Subcutaneous abdominal adipose tissue (tissue), 5 donors: ENCODE measurements around the gene DUSP6.
A peak's percentile ranks its signal among the peaks of the same experiment; 100 is the strongest.

Experiments used
- H3K27ac ChIP-seq: one replicate; pipeline ENCODE4 v1.7.0; 2013; ENCODE audit warnings: low read depth, mild to moderate bottlenecking, inconsistent platforms, low read length, moderate library complexity
- H3K27me3 ChIP-seq, 5 donors: one replicate each; pipeline ENCODE4 v1.7.0; 2013; ENCODE audit warnings: low read length in 5 of 5, inconsistent platforms in 1 of 5; ENCODE audit not compliant: control insufficient read depth in 5 of 5, insufficient read depth in 4 of 5
- H3K36me3 ChIP-seq, 5 donors: one replicate each; pipeline ENCODE4 v1.7.0; 2013; ENCODE audit warnings: low read length in 5 of 5; ENCODE audit not compliant: control insufficient read depth in 5 of 5, insufficient read depth in 5 of 5
- H3K4me1 ChIP-seq, 5 donors: one replicate each; pipeline ENCODE4 v1.7.0; 2013; ENCODE audit warnings: low read length in 5 of 5, mild to moderate bottlenecking in 3 of 5, moderate library complexity in 1 of 5; ENCODE audit not compliant: control insufficient read depth in 5 of 5, insufficient read depth in 5 of 5
- H3K4me3 ChIP-seq, 5 donors: one replicate each; pipeline ENCODE4 v1.7.0; 2013; ENCODE audit warnings: low read length in 5 of 5, low read depth in 1 of 5
- H3K9ac ChIP-seq, 5 donors: one replicate each; pipeline ENCODE4 v1.7.0; 2013; ENCODE audit warnings: low read length in 5 of 5, mild to moderate bottlenecking in 4 of 5, moderate library complexity in 3 of 5
- H3K9me3 ChIP-seq, 5 donors: one replicate each; pipeline ENCODE4 v1.7.0; 2013; ENCODE audit warnings: low read length in 5 of 5; ENCODE audit not compliant: control insufficient read depth in 5 of 5
- donor health status: healthy.
- donor health status: healthy.
- donor health status: healthy.
- donor health status: healthy.
- donor health status: healthy.

The DUSP6 gene

GRCh38 chr12:89353823-89354611 is 1.7 kb upstream of the DUSP6 start:
- H3K4me1 ChIP-seq, result peaks cover 6 to 58% (median 51%) of the 10 kb centered on the region in 5 donors
- no peaks in the 10 kb centered on the region for H3K9me3 ChIP-seq
- peak overlapping the region; percentile 98 for H3K27ac ChIP-seq

GRCh38 chr12:89353188-89353822 is 1.0 kb upstream of the DUSP6 start:
- H3K36me3 ChIP-seq, result peaks cover 7 to 21% (median 10%) of the 10 kb centered on the region in 5 donors
- H3K27ac ChIP-seq, result peak overlapping the region; percentile 98
- peak overlapping the region in 4 of 5 donors; percentile 72 to 87 (median 75) for H3K9ac ChIP-seq
- no peaks in the 10 kb centered on the region for H3K9me3 ChIP-seq
- H3K27me3 ChIP-seq, result no peaks in the 10 kb centered on the region
- peaks cover 9 to 65% (median 58%) of the 10 kb centered on the region in 5 donors for H3K4me1 ChIP-seq
- H3K4me3 ChIP-seq, result peak overlapping the region; percentile 85 to 100 (median 97)

More at GRCh38 chr12:89353823-89354611, 1.7 kb upstream of the DUSP6 start:
- peak overlapping the region; percentile 85 to 100 (median 97) for H3K4me3 ChIP-seq
- H3K9ac ChIP-seq, result peak overlapping the region; percentile 17 to 87 (median 73)
- no peaks in the 10 kb centered on the region for H3K27me3 ChIP-seq
- H3K36me3 ChIP-seq, result peaks cover 3 to 17% (median 11%) of the 10 kb centered on the region in 5 donors

GRCh38 chr12:89352242-89352491 is 134 bp downstream of the DUSP6 start:
- Histone ChIP-seq H3K27me3 (no peaks in the 10 kb centered on the region), H3K9me3 (no peaks in the 10 kb centered on the region), H3K4me1 (peaks cover 9 to 73% (median 61%) of the 10 kb centered on the region in 5 donors), H3K9ac (peak overlapping the region; percentile 77 to 94 (median 87)), H3K36me3 (peaks cover 12 to 31% (median 16%) of the 10 kb centered on the region in 5 donors), H3K27ac (peak overlapping the region; percentile 98), H3K4me3 (peak overlapping the region; percentile 85 to 100 (median 97))

- Histone ChIP-seq H3K27me3 (no peaks in the 10 kb centered on the region), H3K9ac (peak overlapping the region; percentile 77 to 94 (median 87)), H3K9me3 (no peaks in the 10 kb centered on the region), H3K36me3 (peaks cover 12 to 31% (median 16%) of the 10 kb centered on the region in 5 donors), H3K4me3 (peak overlapping the region; percentile 85 to 100 (median 97)), H3K27ac (peak overlapping the region; percentile 98), H3K4me1 (peaks cover 9 to 76% (median 61%) of the 10 kb centered on the region in 5 donors)
These were observed 636 bp downstream of the DUSP6 start for GRCh38 chr12:89351489-89352241.

GRCh38 chr12:89350630-89351488 is 1.4 kb downstream of the DUSP6 start:
- Histone ChIP-seq H3K9me3 (no peaks in the 10 kb centered on the region), H3K27ac (peak overlapping the region; percentile 98), H3K27me3 (no peaks in the 10 kb centered on the region), H3K4me3 (peak overlapping the region; percentile 92 to 100 (median 97)), H3K36me3 (peaks cover 12 to 31% (median 16%) of the 10 kb centered on the region in 5 donors), H3K9ac (peak overlapping the region; percentile 77 to 94 (median 91)), H3K4me1 (peaks cover 9 to 84% (median 61%) of the 10 kb centered on the region in 5 donors)

- Histone ChIP-seq H3K27me3 (no peaks in the 10 kb centered on the region), H3K27ac (peak overlapping the region; percentile 98)
These were observed 2.1 kb downstream of the DUSP6 start for GRCh38 chr12:89350260-89350629.

GRCh38 chr12:89349814-89350213 is 2.5 kb downstream of the DUSP6 start:
- Histone ChIP-seq H3K4me3 (peak overlapping the region; percentile 92 to 100 (median 97)), H3K36me3 (peaks cover 12 to 31% (median 16%) of the 10 kb centered on the region in 5 donors), H3K27ac (peak overlapping the region; percentile 98), H3K27me3 (no peaks in the 10 kb centered on the region), H3K9ac (peak overlapping the region; percentile 77 to 94 (median 91)), H3K4me1 (peaks cover 7 to 88% (median 67%) of the 10 kb centered on the region in 5 donors), H3K9me3 (no peaks in the 10 kb centered on the region)

More at GRCh38 chr12:89350260-89350629, 2.1 kb downstream of the DUSP6 start:
- Histone ChIP-seq H3K4me3 (peak overlapping the region; percentile 92 to 100 (median 97)), H3K9me3 (no peaks in the 10 kb centered on the region), H3K4me1 (peaks cover 7 to 88% (median 67%) of the 10 kb centered on the region in 5 donors), H3K9ac (peak overlapping the region; percentile 77 to 94 (median 91)), H3K36me3 (peaks cover 12 to 31% (median 16%) of the 10 kb centered on the region in 5 donors)

- no peaks in the 10 kb centered on the region for H3K27me3 ChIP-seq
These were observed 3.2 kb downstream of the DUSP6 start for GRCh38 chr12:89348894-89349699.

More at GRCh38 chr12:89348894-89349699, 3.2 kb downstream of the DUSP6 start:
- peak overlapping the region; percentile 92 to 100 (median 97) for H3K4me3 ChIP-seq
- peak overlapping the region; percentile 77 to 94 (median 91) for H3K9ac ChIP-seq
- no peaks in the 10 kb centered on the region for H3K9me3 ChIP-seq
- peaks cover 3 to 88% (median 68%) of the 10 kb centered on the region in 5 donors for H3K4me1 ChIP-seq
- H3K27ac ChIP-seq, result peak overlapping the region; percentile 98
- peaks cover 12 to 31% (median 16%) of the 10 kb centered on the region in 5 donors for H3K36me3 ChIP-seq
